Measurements from ENCODE around the gene ASIC2. TPM values are rescaled to one million over a fixed set of nuclear protein-coding genes. Genes with fewer than 3 reads are reported as not detected.

Gene ASIC2
- total RNA-seq, 1 donor from 2014 or later = not detected

DNA sequence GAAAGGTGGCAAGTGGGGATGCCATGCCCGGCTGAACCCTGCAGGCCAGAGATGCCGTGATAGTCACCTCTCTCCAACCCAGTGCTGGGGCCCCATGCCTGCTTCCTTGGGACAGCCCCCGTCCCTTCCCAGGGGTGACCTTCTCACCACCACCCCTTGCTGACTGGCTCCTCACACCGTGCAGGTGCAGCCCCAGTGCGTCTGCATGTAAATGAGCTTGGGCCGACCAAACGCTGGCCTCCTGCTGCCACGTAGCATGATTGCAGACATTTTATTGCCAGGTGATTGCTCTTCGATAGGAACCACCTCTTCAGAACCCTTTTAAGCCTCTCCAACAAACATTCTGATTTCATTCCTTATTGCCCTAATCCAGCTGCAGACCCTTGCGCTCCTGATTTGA, 32.5 kb downstream of the ASIC2 start:
- Mint-ChIP-seq H3K27me3 (ENCODE audit: unreplicated experiment) (peaks cover 7% of the 10 kb centered on the region), H3K9me3 (ENCODE audit: unreplicated experiment) (no peaks in the 10 kb centered on the region), H3K4me3 (ENCODE audit: unreplicated experiment) (no peak overlapping the region), H3K4me1 (ENCODE audit: unreplicated experiment) (no peaks in the 10 kb centered on the region), H3K27ac (ENCODE audit: unreplicated experiment) (no peak overlapping the region), H3K36me3 (ENCODE audit: low read depth, unreplicated experiment) (no peaks in the 10 kb centered on the region)
- TF ChIP-seq, protein P1, sequence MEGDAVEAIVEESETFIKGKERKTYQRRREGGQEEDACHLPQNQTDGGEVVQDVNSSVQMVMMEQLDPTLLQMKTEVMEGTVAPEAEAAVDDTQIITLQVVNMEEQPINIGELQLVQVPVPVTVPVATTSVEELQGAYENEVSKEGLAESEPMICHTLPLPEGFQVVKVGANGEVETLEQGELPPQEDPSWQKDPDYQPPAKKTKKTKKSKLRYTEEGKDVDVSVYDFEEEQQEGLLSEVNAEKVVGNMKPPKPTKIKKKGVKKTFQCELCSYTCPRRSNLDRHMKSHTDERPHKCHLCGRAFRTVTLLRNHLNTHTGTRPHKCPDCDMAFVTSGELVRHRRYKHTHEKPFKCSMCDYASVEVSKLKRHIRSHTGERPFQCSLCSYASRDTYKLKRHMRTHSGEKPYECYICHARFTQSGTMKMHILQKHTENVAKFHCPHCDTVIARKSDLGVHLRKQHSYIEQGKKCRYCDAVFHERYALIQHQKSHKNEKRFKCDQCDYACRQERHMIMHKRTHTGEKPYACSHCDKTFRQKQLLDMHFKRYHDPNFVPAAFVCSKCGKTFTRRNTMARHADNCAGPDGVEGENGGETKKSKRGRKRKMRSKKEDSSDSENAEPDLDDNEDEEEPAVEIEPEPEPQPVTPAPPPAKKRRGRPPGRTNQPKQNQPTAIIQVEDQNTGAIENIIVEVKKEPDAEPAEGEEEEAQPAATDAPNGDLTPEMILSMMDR (IDR thresholded peaks at IDR 0.05; ENCODE audit: unreplicated experiment) = no peak
- DNase-seq (ENCODE audit: low spot score) = no peak

DNA sequence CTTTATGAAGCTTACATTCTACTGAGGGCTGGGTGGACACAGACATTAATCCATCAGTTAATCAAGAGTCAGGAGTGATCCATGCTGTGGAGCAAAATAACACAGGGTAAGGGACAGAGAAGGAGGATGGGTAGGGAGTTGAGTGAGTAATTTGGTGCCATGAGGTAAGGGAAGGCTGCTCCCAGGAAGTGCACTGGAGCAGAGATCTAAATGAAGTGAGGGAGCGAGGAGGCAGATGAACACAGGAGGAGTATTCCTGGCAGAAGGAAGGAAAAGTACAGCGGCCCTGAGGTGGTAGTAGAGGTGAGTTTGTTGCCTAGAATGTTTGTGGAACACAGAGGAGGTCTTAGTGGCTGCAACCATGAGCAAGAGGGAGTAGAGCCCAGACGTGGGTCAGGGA, 34.8 kb downstream of the ASIC2 start:
- Mint-ChIP-seq H3K27me3 (ENCODE audit: unreplicated experiment) (peaks cover 7% of the 10 kb centered on the region), H3K27ac (ENCODE audit: unreplicated experiment) (no peak overlapping the region), H3K9me3 (ENCODE audit: unreplicated experiment) (no peaks in the 10 kb centered on the region), H3K36me3 (ENCODE audit: low read depth, unreplicated experiment) (no peaks in the 10 kb centered on the region), H3K4me3 (ENCODE audit: unreplicated experiment) (no peak overlapping the region), H3K4me1 (ENCODE audit: unreplicated experiment) (no peaks in the 10 kb centered on the region)
- TF ChIP-seq, protein P1 (IDR thresholded peaks at IDR 0.05; ENCODE audit: unreplicated experiment) = no peak
- no peak for DNase-seq (ENCODE audit: low spot score)

DNA sequence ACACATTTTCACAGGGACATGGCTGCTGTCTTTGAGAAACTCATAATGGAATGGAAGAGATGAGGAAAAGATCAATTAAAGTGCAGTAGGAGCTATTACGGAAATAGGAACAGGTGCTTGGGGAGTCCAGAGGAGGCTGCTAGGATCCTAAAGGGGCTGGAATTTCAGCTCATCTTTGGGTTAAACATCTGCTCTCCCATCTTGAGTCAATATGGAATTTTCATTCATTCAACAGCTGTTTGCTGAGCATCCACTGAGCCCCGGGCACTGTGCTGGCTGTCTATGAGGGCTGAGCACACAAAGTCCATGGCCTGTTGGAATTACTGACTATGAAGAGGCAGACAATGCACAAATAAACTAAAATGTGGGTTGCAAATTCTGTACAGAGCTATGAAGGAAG, 47.9 kb downstream of the ASIC2 start:
- H3K9me3 Mint-ChIP-seq (ENCODE audit: unreplicated experiment) = no peaks in the 10 kb centered on the region
- no peaks in the 10 kb centered on the region for H3K4me1 Mint-ChIP-seq (ENCODE audit: unreplicated experiment)
- no peak overlapping the region for H3K4me3 Mint-ChIP-seq (ENCODE audit: unreplicated experiment)
- peaks cover 2% of the 10 kb centered on the region for H3K27me3 Mint-ChIP-seq (ENCODE audit: unreplicated experiment)
- DNase-seq (ENCODE audit: low spot score) = no peak
- no peaks in the 10 kb centered on the region for H3K36me3 Mint-ChIP-seq (ENCODE audit: low read depth, unreplicated experiment)
- no peak overlapping the region for H3K27ac Mint-ChIP-seq (ENCODE audit: unreplicated experiment)
- TF ChIP-seq, protein P1 (IDR thresholded peaks at IDR 0.05; ENCODE audit: unreplicated experiment) = no peak

DNA sequence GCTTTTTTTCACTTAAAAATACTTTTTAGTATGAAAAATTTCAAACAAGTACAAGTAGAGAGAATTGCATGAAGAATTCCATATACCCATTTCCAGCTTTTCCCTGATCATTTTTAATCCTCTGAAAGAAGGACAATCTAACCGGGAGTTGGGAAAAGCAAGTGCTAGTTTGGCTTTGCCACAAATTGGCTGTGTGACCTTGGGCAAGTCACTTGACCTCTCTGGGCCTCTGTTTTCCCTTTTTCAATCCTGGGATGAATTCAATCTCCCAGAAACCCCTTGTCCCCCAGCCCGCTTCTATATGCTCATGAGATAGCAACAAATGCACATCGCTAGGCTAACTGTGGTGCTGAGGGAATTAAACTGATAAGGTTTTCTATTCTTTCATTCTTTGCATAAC, 49.4 kb downstream of the ASIC2 start:
- no peak overlapping the region for H3K27ac Mint-ChIP-seq (ENCODE audit: unreplicated experiment)
- H3K27me3 Mint-ChIP-seq (ENCODE audit: unreplicated experiment) = peaks cover 2% of the 10 kb centered on the region
- H3K9me3 Mint-ChIP-seq (ENCODE audit: unreplicated experiment) = no peaks in the 10 kb centered on the region
- TF ChIP-seq, protein P1 (IDR thresholded peaks at IDR 0.05; ENCODE audit: unreplicated experiment) = no peak
- H3K36me3 Mint-ChIP-seq (ENCODE audit: low read depth, unreplicated experiment) = no peaks in the 10 kb centered on the region
- no peaks in the 10 kb centered on the region for H3K4me1 Mint-ChIP-seq (ENCODE audit: unreplicated experiment)
- no peak overlapping the region for H3K4me3 Mint-ChIP-seq (ENCODE audit: unreplicated experiment)
- DNase-seq (ENCODE audit: low spot score) = no peak

DNA sequence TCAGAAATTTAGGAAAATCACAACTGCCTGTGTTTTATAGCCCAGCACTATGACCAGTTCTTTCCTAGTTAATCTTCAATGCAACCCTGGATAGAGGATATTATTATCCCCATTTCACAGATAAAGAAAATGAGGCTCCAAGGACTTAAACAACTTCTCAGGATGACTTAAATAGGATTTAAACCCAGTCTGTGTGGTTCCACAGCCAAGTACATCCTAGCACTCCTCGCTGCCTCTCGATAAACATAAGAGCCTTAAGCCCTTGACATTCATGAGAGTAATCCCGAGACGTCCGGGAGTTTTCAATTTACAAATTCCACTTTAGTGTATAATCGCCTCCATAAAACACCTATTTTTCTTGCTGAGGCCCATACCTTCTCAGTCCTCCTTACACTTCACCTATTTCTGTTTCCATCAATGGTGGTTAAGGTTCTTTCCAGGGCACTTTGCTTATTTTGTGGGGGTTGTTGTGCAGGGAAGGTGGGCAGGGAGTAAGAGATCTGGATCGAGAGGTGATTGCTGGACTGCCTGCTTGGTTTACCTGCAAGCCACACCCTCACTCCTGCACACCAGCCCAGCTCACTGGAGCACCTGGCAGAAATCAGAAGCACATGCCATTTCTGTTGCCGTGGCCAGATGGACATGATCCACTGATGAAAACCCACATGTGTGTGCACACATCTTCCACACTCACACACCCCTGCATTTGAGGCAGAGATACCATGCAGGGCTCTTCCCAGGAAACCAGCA, 50.5 kb downstream of the ASIC2 start:
- Mint-ChIP-seq H3K27me3 (ENCODE audit: unreplicated experiment) (peaks cover 3% of the 10 kb centered on the region), H3K27ac (ENCODE audit: unreplicated experiment) (no peak overlapping the region), H3K9me3 (ENCODE audit: unreplicated experiment) (no peaks in the 10 kb centered on the region), H3K4me1 (ENCODE audit: unreplicated experiment) (no peaks in the 10 kb centered on the region), H3K4me3 (ENCODE audit: unreplicated experiment) (no peak overlapping the region), H3K36me3 (ENCODE audit: low read depth, unreplicated experiment) (no peaks in the 10 kb centered on the region)
- DNase-seq (ENCODE audit: low spot score) = no peak
- TF ChIP-seq, protein P1 (IDR thresholded peaks at IDR 0.05; ENCODE audit: unreplicated experiment) = no peak

Data from endothelial cell (in vitro differentiated cells).